Activated CD4-positive, alpha-beta T cell treated with anti-CD3 and anti-CD28 coated beads, Interleukin-2, amount 50 U/mL, for 48 hours (primary cell): ENCODE results near the gene ZBTB20.

ENCODE experiments used
- DNase-seq, 2 experiments: peaks; one replicate each; pipeline ENCODE4 v3.0.0-alpha.2; 2020

ZBTB20 gene

GRCh38 chr3:115004201-115005140 is 142.6 kb downstream of the ZBTB20 start:
- no peak for DNase-seq

GRCh38 chr3:114998971-114999579 is 148.0 kb downstream of the ZBTB20 start:
- no peak for DNase-seq

GRCh38 chr3:114994554-114995341 is 152.3 kb downstream of the ZBTB20 start:
- DNase-seq, result no peak

DNA sequence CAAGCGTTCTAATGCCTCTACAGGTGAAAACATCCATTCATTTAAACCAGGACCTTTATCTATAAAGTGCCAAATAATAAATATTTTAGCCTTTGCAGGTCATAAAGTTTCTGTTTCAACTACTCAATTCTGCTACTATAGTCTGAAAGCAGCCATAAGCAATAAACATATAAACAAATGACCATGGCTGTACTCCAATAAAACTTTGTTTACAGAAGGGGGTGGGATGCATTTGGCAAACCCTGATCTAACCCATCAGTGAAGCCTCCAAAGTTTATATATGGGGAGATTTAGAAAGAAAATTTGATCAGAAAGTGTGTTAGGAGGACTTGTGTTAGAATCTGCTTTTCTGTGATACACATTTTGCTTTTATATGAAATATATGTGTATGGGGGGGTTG is 161.3 kb downstream of the ZBTB20 start:
- no peak for DNase-seq

- no peak for DNase-seq
Measured at GRCh38 chr3:114983248-114983647, 163.8 kb downstream of the ZBTB20 start.

GRCh38 chr3:114974387-114974786 is 172.7 kb downstream of the ZBTB20 start:
- no peak for DNase-seq

DNA sequence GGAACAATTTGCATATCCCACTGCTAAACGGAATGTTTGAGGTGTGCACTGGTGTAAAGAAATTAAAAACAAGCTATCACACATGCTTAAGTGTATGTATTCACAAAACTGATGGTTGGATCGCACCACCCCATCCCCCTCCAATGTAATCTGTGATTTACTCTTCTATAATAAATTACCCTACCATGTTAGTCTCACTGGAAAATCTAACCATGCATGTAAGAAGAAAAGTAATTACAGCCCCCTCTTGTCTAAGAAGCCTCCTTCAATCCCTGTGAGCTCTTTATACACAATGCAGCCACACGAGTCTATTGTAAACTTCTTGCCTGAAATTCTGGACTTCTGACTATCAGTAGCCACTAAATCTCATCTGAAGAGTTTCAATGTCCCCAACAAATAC is 173.6 kb downstream of the ZBTB20 start:
- no peak for DNase-seq

DNA sequence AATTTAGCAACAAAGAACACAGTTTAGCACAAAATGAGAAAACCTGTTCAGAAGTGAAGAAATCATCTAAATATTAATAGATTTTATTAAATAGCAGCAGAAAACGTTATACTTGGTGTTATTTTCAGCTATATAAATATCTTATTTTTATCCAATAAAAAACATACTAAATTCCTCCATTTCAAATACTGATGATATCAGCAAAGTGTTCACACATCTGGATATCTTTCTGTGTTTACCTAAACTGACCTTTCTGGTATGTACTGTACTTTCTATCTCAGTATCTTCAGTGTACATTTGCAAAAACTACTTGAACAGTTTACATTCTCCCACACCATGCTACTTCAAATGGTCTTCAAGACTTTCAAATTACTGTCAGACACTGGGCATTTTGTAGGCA is 179.9 kb downstream of the ZBTB20 start:
- no peak for DNase-seq

- no peak for DNase-seq
Measured at GRCh38 chr3:114962189-114962588, 184.9 kb downstream of the ZBTB20 start.

GRCh38 chr3:114958930-114959329 is 188.2 kb downstream of the ZBTB20 start:
- DNase-seq, result no peak

DNA sequence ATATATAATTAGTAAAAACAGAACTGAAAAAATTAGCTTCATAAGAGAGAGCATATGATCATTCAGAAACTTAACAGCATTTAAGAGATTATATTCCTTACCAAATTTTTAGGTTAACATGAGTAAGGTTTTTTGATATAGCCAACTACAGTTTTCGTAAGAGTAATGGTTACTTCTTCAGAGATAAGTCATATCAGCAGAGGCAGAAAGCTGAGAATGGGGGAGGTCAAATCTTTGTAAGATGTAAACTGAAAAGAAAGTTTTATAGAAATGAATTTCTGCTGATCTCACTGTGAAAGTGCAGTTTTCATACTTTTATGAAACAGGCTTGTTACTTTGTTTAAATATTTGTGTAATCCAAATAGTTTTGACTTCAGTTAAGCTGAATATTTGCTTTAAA is 193.3 kb downstream of the ZBTB20 start:
- no peak for DNase-seq

DNA sequence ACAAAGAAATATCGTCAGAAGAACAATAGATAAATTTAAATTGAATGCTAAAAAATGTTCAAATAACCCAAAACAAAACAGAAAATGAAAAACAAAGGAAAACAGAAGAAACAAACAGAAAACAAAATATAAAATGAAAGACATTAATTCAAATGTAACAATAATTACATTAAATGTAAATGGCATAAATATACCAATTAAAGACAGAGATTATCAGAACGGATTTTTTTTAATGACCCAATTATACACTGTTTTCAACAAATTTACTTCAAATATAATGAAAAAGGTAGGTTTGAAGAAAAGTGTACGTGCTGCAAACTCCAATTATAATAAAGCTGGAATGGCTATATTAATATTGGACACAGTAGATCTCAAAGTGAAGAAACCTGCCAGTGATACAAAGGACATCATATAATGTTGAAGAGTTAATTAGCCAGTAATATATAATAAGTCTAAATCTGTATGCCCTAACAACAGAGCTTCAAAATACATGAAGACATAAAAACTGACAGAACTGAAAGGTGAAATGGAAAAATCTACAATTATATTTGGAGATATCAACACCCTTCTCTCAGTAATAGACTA is 193.8 kb downstream of the ZBTB20 start:
- DNase-seq, result no peak

DNA sequence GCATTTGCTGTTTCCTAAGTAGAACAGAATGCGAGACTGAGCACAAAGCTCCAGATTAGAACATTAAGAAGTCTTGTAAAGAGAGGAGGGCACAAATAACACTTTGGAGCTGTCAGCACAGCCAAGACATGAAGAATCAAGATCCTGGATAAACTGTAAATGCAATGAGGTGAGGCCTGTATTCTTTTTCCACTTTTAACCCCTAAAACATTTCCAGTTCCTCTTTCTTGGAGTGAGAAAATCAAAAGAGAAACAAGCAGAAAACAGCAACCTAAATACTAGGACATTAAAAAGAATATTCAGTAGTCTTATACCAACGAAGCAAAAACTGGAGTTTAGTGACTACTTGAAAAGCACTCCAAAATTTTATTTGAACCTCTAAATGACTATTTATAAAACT is 204.3 kb downstream of the ZBTB20 start:
- DNase-seq, result no peak

GRCh38 chr3:114941626-114942309 is 205.3 kb downstream of the ZBTB20 start:
- DNase-seq, result no peak

DNA sequence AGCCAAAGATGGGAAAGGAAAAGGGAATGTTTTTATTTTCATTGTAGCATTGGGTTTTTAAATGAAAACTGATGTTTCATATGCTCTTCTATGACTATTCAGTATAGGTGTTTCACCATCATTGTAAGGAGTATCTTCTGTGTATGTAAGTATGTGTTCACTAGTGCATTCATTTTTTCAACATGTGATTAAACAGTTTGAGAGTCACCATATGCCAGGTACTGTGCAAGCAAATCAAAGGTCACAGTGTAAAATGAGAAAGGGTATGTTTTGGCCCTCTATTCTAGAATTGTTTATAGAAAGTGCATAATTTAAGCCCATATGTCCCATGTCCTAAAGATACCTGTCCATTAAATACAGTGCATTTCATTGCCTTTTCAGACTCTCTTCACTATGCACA is 207.2 kb downstream of the ZBTB20 start:
- DNase-seq, result no peak

DNA sequence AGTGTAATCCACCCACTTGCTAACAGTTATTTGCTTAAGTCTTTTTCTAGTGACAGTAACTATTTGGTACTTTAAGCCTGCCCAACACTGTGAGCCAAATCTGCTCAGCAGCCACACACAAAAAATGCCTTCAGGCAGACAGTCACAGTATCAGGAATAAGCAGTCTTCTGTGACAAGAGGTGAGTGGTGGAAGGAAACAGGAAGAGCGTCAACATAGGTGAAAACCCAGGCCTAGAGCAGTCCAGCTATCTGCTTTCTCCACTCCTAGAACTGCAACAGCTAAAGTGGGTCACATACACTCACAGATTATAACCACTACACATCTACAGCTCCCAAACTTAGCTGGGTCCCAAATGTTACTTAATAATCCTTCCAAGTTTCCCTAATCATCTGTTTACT is 213.7 kb downstream of the ZBTB20 start:
- DNase-seq, result no peak

- no peak for DNase-seq
Measured at GRCh38 chr3:114929971-114930732, 216.9 kb downstream of the ZBTB20 start.

DNA sequence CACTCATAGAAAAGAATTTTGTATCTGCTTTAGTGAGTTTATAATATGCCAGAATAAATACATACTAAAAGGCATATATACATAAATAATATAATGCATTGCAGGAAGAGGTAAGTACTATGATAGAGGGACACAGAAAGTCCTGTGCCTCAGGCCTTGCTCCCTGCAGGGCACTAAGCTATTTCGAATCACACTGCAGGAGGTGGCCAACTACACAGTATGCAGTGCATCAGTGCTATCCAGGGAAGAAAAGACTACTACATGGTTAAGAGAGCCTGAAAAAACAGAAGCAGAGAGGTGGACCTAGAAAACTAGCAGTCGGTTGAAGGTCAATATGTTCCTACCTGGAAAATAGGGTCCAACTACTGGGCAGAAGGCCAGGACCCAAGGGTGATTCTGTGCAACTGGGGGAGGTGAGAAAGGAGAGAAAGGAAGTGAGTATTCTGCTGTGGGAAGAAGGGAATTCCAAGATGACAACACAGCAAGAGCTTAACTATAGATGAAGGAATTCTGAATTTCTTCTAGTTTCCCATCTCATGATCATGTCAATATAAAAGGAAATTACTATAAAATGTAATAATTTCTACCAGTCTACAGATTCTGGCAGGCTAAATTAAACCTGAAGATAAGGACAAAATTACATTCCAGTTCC is 218.0 kb downstream of the ZBTB20 start:
- no peak for DNase-seq

DNA sequence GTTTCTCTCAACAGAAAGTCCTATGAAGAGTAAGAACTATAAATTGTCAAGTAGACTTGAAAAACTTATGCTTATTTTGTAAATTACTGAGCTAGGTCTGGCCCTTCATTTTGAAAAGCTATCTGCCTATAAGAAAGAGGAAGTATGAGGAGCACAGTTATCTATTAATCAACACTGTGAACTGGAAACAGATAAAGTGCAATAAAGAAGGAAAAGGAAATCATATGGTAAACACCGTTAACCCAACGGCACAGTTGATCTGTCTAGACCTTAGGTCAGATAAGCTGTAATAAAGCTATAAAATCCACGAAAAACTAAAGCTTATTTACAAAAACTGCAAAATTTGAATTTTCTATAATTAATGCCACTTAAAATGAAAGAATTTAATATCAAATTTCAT is 242.5 kb downstream of the ZBTB20 start:
- DNase-seq, result no peak

DNA sequence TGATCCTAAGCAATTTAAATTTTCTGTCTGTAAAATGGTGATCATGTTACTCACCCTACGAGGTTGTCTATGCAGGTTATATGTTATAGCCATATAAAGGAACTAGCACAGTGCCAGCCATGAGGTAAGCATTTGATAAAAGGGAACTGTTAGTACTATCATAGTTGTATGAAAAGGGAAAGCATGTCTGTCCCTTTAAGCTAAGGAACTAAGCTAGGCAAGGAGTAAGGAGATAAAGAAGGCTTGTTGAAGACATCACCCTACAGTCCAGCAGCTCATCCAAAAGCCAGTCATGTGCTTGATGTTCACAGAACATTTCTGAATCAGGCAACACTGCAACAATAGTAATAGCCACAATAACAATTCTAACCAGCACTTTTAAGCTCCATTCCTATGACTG is 243.9 kb downstream of the ZBTB20 start:
- DNase-seq, result no peak

GRCh38 chr3:114902691-114903101 is 244.4 kb downstream of the ZBTB20 start:
- DNase-seq, result no peak
